ENCODE data around the gene GLT1D1.

DNA sequence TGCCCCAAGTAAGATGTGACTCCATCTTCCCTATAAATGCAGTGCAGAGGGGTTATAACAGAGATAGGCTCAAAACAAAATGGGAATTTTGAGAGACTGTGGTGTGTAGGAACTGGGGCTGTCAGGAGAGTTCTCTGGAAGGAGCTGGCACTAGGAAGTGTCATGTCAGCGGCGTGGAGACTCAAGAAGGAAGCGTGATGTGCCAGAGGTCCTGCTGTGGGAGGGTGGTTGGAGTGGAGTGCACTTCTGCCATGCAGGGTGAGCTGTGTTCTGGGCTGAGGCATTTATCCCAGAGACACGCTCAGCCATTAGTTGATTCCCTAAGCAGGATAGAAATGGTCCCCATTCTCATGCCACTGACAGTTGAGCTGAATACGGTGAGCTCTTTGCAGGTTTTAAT lies 19.0 kb downstream of the GLT1D1 start:
- TF ChIP-seq, protein P1, sequence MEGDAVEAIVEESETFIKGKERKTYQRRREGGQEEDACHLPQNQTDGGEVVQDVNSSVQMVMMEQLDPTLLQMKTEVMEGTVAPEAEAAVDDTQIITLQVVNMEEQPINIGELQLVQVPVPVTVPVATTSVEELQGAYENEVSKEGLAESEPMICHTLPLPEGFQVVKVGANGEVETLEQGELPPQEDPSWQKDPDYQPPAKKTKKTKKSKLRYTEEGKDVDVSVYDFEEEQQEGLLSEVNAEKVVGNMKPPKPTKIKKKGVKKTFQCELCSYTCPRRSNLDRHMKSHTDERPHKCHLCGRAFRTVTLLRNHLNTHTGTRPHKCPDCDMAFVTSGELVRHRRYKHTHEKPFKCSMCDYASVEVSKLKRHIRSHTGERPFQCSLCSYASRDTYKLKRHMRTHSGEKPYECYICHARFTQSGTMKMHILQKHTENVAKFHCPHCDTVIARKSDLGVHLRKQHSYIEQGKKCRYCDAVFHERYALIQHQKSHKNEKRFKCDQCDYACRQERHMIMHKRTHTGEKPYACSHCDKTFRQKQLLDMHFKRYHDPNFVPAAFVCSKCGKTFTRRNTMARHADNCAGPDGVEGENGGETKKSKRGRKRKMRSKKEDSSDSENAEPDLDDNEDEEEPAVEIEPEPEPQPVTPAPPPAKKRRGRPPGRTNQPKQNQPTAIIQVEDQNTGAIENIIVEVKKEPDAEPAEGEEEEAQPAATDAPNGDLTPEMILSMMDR (IDR thresholded peaks at IDR 0.05), result no peak
- TF ChIP-seq POLR2A (IDR thresholded peaks at IDR 0.05) (no peak), POLR2AphosphoS5 (IDR thresholded peaks at IDR 0.05) (no peak)
